MCF 10A (cell line): Measurements from ENCODE around the gene PITPNM3. TPM values are rescaled to one million over a fixed set of nuclear protein-coding genes. Genes with fewer than 3 reads are reported as not detected.

Source experiments
- BruUV-seq: library from RNA; stranded (reverse); fragments of 400-500 nt; replicated peaks from 2 replicates; lab custom pipeline; 2021; lab: Mats Ljungman, UMichigan
- CTCF ChIA-PET: fragments of 300-600 bp; sonication (Branson Sonifier 250); formaldehyde crosslinking; extraction: SDS; loops from one replicate; lab custom pipeline; 2021; ENCODE audit warnings: antibody characterized with exemption, inconsistent platforms; lab: Yijun Ruan, JAX
- POLR2A ChIA-PET: fragments of 300-600, 350-650 bp; sonication (Branson Sonifier 250); formaldehyde crosslinking; extraction: SDS; loops from one replicate; lab custom pipeline; 2020; ENCODE audit warnings: antibody characterized with exemption, inconsistent platforms; lab: Yijun Ruan, JAX
- DNase-seq: peaks from one replicate; pipeline ENCODE4 v3.0.0-alpha.2; 2018; ENCODE audit not compliant: unreplicated experiment
- H3K27ac Mint-ChIP-seq: one replicate; pipeline ENCODE4 v1.8.0; 2022; ENCODE audit warnings: mild to moderate bottlenecking, low read depth, mixed read lengths; ENCODE audit not compliant: unreplicated experiment
- H3K27me3 Mint-ChIP-seq: one replicate; pipeline ENCODE4 v1.8.0; 2022; ENCODE audit warnings: mixed read lengths; ENCODE audit not compliant: insufficient read depth, unreplicated experiment
- H3K36me3 Mint-ChIP-seq: one replicate; pipeline ENCODE4 v1.8.0; 2022; ENCODE audit warnings: mild to moderate bottlenecking, moderate library complexity, mixed read lengths; ENCODE audit not compliant: insufficient read depth, unreplicated experiment
- H3K4me1 Mint-ChIP-seq: one replicate; pipeline ENCODE4 v1.8.0; 2022; ENCODE audit warnings: mixed read lengths; ENCODE audit not compliant: insufficient read depth, unreplicated experiment
- H3K4me3 Mint-ChIP-seq: one replicate; pipeline ENCODE4 v1.8.0; 2022; ENCODE audit warnings: mild to moderate bottlenecking, moderate library complexity, mixed read lengths; ENCODE audit not compliant: unreplicated experiment
- H3K9me3 Mint-ChIP-seq: one replicate; pipeline ENCODE4 v1.8.0; 2022; ENCODE audit warnings: mixed read lengths; ENCODE audit not compliant: unreplicated experiment
- CTCF ChIP-seq: fragments of 200-600 bp; IDR thresholded peaks from one replicate; pipeline ENCODE4 v1.8.0; 2022; ENCODE audit warnings: antibody characterized with exemption, mild to moderate bottlenecking; ENCODE audit not compliant: unreplicated experiment
- intact Hi-C: fragments of 100-400 bp; cut with micrococcal nuclease; formaldehyde crosslinking; loops from 2 replicates; pipeline ENCODE4 v1.14.1; 2022
- total RNA-seq: library from RNA; stranded (reverse); gene quantifications from 2 replicates; pipeline ENCODE4 v1.2.3, GENCODE V29; 2022

PITPNM3 gene
- total RNA-seq, 1 experiment from 2014 or later: 22.8 TPM

DNA sequence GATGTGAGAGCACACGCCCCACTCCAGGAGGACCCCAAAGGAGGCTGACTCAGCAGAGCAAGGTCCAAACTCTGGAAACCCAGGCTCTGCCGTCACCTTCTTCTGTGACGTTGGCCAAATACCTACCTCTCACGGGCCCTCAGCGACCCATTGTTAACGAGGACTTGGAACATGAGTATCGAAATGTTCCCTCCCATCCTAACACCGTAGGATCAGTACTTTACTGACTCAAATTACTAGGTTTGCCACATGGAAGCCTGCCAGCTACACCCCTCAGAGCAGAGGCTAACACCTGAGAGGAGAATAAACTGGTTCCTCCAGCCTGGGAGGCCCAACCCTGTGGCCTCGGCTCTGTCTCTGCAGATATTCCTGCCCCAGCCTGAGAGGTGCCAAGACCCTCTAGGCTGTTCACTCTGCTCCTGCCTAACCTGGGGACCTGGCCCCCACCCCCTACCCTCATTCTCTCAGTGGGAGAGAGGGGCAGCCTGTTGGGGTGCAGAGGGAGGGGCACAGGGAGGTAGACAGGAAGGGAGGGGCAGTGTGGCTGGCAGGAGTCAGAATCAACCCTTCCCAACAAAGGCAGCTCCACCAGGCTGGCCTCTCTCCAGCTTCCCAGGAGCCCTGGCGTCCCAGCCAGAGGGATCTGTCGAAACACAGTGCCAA lies 4.4 kb downstream of the PITPNM3 start:
- TF ChIP-seq CTCF: no peak
- Mint-ChIP-seq H3K27me3 (no peaks in the 10 kb centered on the region), H3K27ac (peak overlapping the region; percentile 78), H3K9me3 (no peaks in the 10 kb centered on the region), H3K4me1 (peaks cover 34% of the 10 kb centered on the region), H3K36me3 (peaks cover 4% of the 10 kb centered on the region), H3K4me3 (peak overlapping the region; percentile 62)
- ChIA-PET CTCF (interaction anchor here (0.6 to 4.5 kb wide), 3 partner anchors 23 to 563 kb away, joined by 3 to 30 read pairs (median 3); no protein-coding TSS in a partner anchor), POLR2A (interaction anchor here (0.6 to 6.3 kb wide), 15 partner anchors 15 to 1702 kb away, joined by 3 to 45 read pairs (median 6); no protein-coding TSS in a partner anchor)
- intact Hi-C loops: no loop called here
- peak; percentile 95 for DNase-seq
- BruUV-seq: no TSS peak

GRCh38 chr17:6551356-6551755 lies 5.0 kb downstream of the PITPNM3 start:
- Mint-ChIP-seq H3K36me3 (peaks cover 4% of the 10 kb centered on the region), H3K27me3 (no peaks in the 10 kb centered on the region), H3K9me3 (no peaks in the 10 kb centered on the region), H3K4me1 (peaks cover 34% of the 10 kb centered on the region), H3K27ac (peak overlapping the region; percentile 78), H3K4me3 (no peak overlapping the region)
- CTCF ChIA-PET: interaction anchor here (0.7 to 1.4 kb wide), 2 partner anchors 12 to 14 kb away, joined by 3 to 6 read pairs; no protein-coding TSS in a partner anchor
- DNase-seq: peak; percentile 94
- POLR2A ChIA-PET: interaction anchor here (0.7 to 6.3 kb wide), 9 partner anchors 26 to 964 kb away, joined by 3 to 45 read pairs (median 10); no protein-coding TSS in a partner anchor
- no TSS peak for BruUV-seq
- TF ChIP-seq CTCF: no peak
- intact Hi-C loops: no loop called here

GRCh38 chr17:6549384-6550036 lies 6.8 kb downstream of the PITPNM3 start:
- intact Hi-C loops: no loop called here
- ChIA-PET POLR2A (interaction anchor here (6.3 kb wide), 1 partner anchor 42 kb away, joined by 45 read pairs; no protein-coding TSS in a partner anchor), CTCF (interaction anchor here (0.6 to 1.1 kb wide), 4 partner anchors 41 to 1510 kb away, joined by 3 to 4 read pairs (median 3); no protein-coding TSS in a partner anchor)
- Mint-ChIP-seq H3K36me3 (peaks cover 4% of the 10 kb centered on the region), H3K4me3 (no peak overlapping the region), H3K4me1 (peaks cover 40% of the 10 kb centered on the region), H3K9me3 (no peaks in the 10 kb centered on the region), H3K27me3 (no peaks in the 10 kb centered on the region), H3K27ac (no peak overlapping the region)
- DNase-seq: no peak
- no TSS peak for BruUV-seq
- TF ChIP-seq CTCF: no peak
